Measurements from ENCODE around the gene PRRG4. TPM values are rescaled to one million over a fixed set of nuclear protein-coding genes. Genes with fewer than 3 reads are reported as not detected.

The PRRG4 gene
- total and polyA plus RNA-seq, 2 of the 4 experiments (the other 2 are of a cell fraction), result not detected

- no peaks in the 10 kb centered on the region for H3K79me1 ChIP-seq (ENCODE audit: low read depth in 1 of 2, low read length in 2 of 2)
- H4K8ac ChIP-seq (ENCODE audit: low read depth in 2 of 2, low read length in 2 of 2), result no peak overlapping the region
- POLR2A ChIA-PET (ENCODE audit: unreplicated experiment), result no interaction called here
- no peak overlapping the region for H3K9ac ChIP-seq (ENCODE audit: low read depth, low read length)
- no peak overlapping the region for H3K23ac ChIP-seq (ENCODE audit: low read depth, low read length)
- no peak overlapping the region for H3K56ac ChIP-seq (ENCODE audit: extremely low read depth, insufficient read depth, low read length)
- no peak overlapping the region for H2AK9ac ChIP-seq (replicated peaks; ENCODE audit: low read depth, low read length, poor library complexity)
- no peak overlapping the region for H3K4me3 ChIP-seq (ENCODE audit: insufficient read depth, low read depth, low read length)
- no peak overlapping the region for H4K5ac ChIP-seq (ENCODE audit: low read depth, low read length)
- H3K18ac ChIP-seq (ENCODE audit: low read depth, low read length), result no peak overlapping the region
- H3K27ac ChIP-seq (ENCODE audit: insufficient read depth, low read length), result no peak overlapping the region
- ATAC-seq (ENCODE audit: low read depth) (no peak), DNase-seq (no peak)
- H2BK120ac ChIP-seq (ENCODE audit: low read depth, low read length), result no peak overlapping the region
- no peaks in the 10 kb centered on the region for H3K9me1 ChIP-seq (ENCODE audit: insufficient read depth, low read length)
- H2BK5ac ChIP-seq (ENCODE audit: low read depth, low read length, poor library complexity, severe bottlenecking), result no peak overlapping the region
- intact Hi-C loops (cut with micrococcal nuclease) (no loop called here), in situ Hi-C loops (cut with MboI; ENCODE audit: low sequenced_read_pairs) (loop anchor here (10.0 kb wide), 1 partner anchor 462 kb away; no protein-coding TSS in a partner anchor), dilution Hi-C loops (cut with HindIII; ENCODE audit: low sequenced_read_pairs, unreplicated experiment) (no loop called here)
- no TSS peak for BruUV-seq (replicated peaks)
- TF ChIP-seq USF2 (IDR thresholded peaks at IDR 0.05; ENCODE audit: low read depth, low read length), result no peak
- no peak for TF ChIP-seq RAD21 (IDR thresholded peaks at IDR 0.05; ENCODE audit: low read length)
- no peak for TF ChIP-seq RCOR1 (IDR thresholded peaks at IDR 0.05; ENCODE audit: insufficient replicate concordance, low read length)
- no peak for TF ChIP-seq MAZ (IDR thresholded peaks at IDR 0.05; ENCODE audit: borderline replicate concordance, low read depth, low read length)
- TF ChIP-seq FOS (IDR thresholded peaks at IDR 0.05; ENCODE audit: low read depth, low read length), result no peak
- no peak for TF ChIP-seq MAFK (IDR thresholded peaks at IDR 0.05; ENCODE audit: low read depth, low read length)
- TF ChIP-seq BHLHE40 (IDR thresholded peaks at IDR 0.05; ENCODE audit: low read depth, low read length), result no peak
- no peak for TF ChIP-seq CHD1 (IDR thresholded peaks at IDR 0.05; ENCODE audit: low read depth, low read length)
- no peak overlapping the region for H4K91ac ChIP-seq (ENCODE audit: insufficient read depth, low read depth, low read length)
- H3K36me3 ChIP-seq (ENCODE audit: control insufficient read depth, insufficient read depth, low read length), result no peaks in the 10 kb centered on the region
- no peaks in the 10 kb centered on the region for H3K4me1 ChIP-seq (ENCODE audit: control insufficient read depth, insufficient read depth, low read length)
- peaks cover 2% of the 10 kb centered on the region; the same call in 1 of the 2 replicates for H3K27me3 ChIP-seq (ENCODE audit: control insufficient read depth, insufficient read depth, low read length)
- H2BK20ac ChIP-seq (ENCODE audit: low read depth, low read length), result no peak overlapping the region
- no peak overlapping the region for H3K4me2 ChIP-seq (ENCODE audit: low read depth, low read length)
- no peak overlapping the region for H3K14ac ChIP-seq (replicated peaks; ENCODE audit: low read depth, low read length)
- no peak overlapping the region for H2AK5ac ChIP-seq (ENCODE audit: low read depth, low read length)
- no peaks in the 10 kb centered on the region for H4K20me1 ChIP-seq (ENCODE audit: insufficient read depth, low read length)
- H2BK15ac ChIP-seq (ENCODE audit: low read depth, low read length), result no peak overlapping the region
- H3K4ac ChIP-seq (ENCODE audit: low read depth, low read length), result no peak overlapping the region
- H2AFZ ChIP-seq (replicated peaks; ENCODE audit: low read length, poor library complexity), result no peak overlapping the region
- H3K9me3 ChIP-seq (ENCODE audit: control insufficient read depth, insufficient read depth, low read length), result no peaks in the 10 kb centered on the region
- CTCF ChIA-PET, result no interaction called here
Observed at GRCh38 chr11:32786811-32787210, 42.9 kb upstream of the PRRG4 start.

Data from IMR-90 (cell line).